GF-D8 (cell line): ENCODE results near the gene ALS2CL.
"Not testable (repeated sequence)": the region's sequence is repeated elsewhere in the genome, so short reads cannot be mapped to it uniquely, and the experiment has no call there.

Experiments
- DNase-seq: peaks from one replicate; lab custom pipeline; 2025; lab: John Stamatoyannopoulos, UW

ALS2CL gene

GRCh38 chr3:46715507-46716175 is 22.2 kb upstream of the ALS2CL start:
- no peak for DNase-seq

- no peak for DNase-seq
Measured at GRCh38 chr3:46714728-46715506, 21.4 kb upstream of the ALS2CL start.

DNA sequence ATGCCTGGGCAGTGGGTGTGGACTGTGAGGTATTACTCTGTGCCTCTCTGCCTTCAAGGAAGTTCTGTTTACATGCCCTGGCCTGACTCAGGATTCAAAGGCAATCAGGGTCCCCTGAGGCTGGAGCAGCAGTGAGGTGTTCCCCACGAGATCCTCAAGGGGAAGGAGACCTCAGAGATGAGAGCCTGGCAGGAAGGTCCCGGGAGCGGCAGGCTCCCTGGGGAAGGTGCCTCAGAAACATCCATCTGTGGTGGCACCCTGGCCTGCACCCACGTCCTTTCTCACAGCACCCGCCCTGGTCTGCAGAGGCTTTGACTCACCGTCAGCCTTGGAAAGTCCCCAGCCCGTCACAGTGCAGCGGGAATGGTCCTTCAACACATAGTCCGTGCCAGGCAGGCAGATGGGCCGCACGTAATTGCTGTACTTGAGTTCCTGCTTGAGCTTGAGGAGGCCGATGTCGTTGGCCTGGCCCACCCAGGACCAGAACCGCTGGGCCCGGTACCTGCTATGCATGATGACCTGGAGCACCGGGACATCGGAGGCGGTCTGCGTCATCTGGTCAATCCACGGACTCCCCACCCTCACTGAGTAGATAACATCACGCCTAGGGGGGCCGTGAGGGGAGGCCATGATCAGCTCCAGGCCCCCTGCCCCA is 20.5 kb upstream of the ALS2CL start:
- no peak for DNase-seq

- no peak for DNase-seq
Measured at GRCh38 chr3:46713050-46713897, 19.8 kb upstream of the ALS2CL start.

DNA sequence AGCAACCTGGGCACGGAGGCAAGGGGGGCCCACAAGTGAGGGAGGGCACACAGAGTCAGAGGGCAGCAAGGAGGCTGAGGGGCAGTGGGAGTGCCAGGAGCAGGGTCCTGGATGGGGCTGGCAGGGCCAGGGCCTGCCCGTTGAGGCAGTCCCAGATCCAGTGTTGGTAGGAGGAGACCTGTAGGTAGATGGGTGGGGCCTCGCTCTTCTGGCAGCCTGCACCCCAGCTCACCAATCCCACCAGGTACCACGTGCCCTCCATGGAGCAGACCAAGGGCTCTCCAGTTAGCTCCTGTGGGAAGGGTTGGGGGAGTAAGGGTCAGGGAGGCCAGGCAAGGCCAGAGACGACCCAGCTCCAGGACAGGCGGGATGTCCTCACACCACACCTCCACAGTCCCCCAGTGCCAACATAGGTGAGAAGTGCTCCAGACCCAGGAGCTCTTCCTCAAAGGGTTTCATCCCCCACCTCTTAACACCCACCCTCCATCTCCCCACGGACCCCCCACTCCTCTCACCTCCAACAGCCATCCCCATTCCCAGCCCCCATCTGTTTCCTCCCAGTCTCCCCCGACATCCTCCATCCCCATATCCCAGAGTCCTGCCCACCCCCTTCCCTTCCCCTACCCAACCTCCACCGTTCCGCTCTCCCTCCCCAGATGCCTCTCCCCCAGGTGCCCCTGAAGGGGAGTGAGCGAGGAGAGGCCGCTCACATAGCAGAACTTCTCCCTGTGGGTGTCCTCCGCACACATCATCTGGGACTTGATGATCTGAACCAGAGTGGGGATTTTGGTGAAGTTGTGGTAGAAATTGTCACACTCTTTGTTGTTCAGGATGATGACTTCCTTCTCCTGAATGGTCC is 18.9 kb upstream of the ALS2CL start:
- no peak for DNase-seq

DNA sequence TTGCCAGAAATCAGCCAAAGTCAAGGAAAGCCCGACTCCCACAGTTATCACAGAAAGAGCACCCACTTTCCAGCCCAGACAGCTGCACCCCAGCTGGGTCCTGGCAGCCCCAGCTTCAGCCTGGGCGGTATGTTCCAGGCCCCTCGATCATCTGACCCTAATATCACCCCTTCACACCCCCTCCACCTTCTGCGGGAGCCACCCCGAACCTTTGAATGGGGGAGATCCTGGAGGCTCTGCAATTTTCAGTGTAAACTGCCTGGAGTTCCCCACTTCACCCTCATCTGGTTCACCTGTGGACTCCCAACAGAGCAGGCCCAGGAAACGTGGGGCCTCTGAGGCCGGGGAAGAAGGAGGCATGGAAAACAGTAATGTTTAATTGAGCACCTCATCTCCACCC is 18.3 kb upstream of the ALS2CL start:
- DNase-seq: no peak

DNA sequence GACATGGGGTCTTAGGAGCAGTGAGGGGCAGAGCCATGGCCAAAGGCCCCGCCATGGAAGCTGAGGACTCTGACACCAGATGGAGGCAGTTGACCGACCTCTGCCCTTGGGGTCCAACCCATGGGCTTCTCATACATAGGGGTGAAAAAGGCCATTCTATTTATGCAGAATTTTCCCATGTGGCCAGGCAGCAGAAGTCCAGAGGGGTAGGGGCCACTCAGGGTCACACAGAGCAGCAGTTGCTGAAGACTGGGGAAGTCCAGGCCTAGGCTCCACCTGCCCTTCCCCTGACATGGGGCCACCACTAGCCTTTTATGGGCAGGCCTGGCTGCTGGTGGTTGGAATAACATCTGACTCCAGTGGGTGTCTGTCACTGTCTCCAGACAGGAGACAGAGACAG is 17.8 kb upstream of the ALS2CL start:
- no peak for DNase-seq

DNA sequence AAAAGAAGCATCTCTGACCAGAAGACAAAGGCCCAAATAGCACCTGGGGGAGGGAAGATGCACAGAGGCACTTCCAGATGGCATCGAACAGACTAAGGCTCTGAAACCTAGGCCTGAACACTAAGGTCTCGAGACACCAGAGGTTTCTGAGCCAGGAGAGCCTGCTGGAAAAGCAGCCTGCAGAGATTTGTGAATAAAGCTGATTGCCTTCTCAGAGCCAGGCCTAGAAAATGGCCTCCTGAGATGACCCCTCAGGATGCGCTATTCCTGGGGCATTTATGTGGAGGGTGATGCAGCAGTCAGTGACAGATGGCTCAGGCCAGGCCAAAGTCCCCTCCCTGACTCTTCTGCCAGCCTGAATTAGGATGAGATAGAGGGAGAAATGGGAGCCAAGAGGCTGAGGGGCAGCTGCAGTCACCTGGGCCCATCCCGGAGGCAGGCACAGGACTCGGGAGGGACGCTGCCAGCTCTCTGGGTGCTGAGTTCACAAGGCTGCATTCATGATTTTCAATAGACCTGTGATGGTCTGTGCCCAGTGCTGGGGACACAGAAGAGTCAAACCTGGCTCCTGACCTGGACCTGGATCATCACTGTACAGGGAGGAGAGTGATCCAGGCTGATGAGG is 17.3 kb upstream of the ALS2CL start:
- DNase-seq: no peak

DNA sequence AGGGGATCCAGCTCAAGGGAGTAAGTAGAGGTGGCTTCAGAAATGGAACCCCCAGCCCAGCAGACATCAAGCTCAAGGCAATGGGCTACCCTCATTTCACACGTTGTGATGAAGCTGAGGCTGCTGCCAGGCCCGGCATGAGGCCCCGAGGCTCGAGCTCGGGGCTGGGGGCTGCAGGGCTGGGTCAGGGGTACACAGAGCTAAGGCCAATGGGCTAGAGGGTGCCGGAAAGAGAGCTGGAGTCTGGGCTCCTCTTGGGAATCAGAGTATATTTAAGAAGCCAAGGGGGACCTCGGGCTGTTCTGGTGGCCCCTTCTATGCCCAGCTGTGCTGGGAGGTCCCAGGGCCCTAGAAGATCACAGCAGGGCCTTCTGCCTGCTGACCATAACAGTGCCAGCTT is 16.8 kb upstream of the ALS2CL start:
- no peak for DNase-seq

DNA sequence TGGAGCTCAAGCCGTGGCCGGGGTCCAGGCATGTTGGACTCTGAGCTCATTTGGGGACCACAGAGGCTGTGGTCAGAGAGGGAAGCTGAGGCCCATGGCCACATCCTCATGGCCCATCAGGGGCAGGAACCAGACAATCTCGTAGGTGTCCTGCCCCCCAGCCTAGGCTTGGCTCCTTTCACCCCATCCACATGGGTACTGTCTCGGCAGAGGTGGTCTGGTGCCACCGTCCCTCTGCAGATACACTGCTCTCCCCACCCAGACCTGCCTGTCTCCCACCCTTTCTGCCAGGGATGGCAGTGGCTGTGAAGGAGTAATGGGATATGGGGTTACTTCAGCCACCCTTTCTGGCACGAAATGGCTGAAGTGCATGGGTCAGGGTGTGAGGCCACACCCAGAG is 16.2 kb upstream of the ALS2CL start:
- no peak for DNase-seq

DNA sequence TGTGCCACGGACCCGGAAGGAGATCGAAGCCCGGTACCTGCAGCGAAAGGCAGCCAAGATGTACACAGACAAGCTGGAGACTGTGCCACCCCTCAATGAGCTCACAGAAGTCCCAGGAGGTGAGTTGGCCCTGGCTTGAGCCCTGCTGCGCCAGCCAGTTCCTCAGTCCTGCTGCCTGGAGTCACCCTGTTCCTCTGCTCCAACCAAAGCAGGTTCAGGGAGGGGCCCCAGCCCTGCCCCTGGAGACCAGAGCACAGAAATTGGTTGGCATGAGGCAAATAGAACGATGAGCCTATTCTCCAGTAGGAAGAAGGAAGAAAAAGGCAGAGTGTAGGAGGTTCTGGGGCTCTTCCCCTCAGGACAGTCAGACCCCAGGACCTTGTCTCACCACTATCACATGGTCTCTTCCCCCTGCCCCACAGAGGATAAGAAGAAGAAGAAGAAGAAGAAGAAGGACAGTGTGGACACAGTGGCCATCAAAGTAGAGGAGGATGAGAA is 15.7 kb upstream of the ALS2CL start:
- DNase-seq: no peak

DNA sequence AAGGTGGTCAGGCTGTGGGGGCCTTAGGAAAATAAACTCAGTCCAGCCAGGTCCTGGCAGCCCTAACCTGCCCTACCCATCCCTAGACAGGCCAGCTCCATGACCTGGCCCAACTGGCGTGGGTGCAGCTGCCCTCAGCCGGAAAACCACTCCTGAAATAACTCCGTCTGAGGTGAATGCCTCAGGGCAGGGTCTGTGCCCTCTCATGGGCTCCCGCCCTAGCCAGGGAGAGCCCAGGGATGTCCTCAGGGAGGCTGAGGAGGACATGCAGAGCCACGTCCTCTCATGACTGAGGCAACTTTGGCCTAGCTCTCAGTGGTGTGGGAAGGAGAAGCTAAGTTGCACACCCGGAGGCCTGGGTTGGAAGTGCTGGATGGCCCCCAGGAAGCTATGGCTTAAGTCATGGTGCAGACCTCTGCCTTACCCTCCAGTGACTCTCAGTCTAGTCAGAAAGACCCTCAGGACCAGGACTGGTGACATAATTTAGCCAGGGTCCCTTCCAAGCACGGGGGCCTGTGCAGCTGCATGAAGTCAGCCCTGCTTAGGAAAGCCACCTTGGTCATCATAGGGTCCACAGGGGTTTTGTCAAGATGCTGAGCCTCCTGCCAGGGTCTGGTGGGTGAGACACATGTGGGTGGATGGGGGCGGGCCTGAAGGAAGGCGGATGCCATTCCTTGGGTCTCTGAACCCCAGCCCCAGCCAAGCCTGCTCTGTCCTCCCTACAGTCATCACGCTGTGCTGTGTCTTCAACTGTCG is 15.1 kb upstream of the ALS2CL start:
- no peak for DNase-seq

DNA sequence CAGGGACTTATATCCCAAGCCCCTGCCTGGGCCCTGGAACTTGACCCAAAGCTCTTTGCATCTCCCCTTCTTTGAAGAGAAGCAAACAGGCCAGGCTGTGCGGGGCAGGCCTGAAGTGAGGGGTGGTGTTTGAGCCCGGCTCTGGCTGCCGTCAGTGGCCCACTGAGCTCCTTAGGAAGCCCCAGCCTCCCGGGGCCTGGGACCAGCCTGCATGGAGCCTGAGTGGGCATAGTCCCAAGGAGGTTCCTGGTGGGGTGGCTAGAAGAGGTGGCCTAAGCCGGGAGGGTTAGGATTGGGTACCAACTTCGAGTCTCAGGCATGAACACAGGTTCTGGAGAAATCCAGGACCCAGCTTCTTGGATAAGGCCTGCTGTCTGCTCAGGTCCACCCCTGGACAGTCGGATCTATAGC is 14.1 kb upstream of the ALS2CL start:
- DNase-seq: no peak

GRCh38 chr3:46706771-46707582 is 13.5 kb upstream of the ALS2CL start:
- DNase-seq: no peak

DNA sequence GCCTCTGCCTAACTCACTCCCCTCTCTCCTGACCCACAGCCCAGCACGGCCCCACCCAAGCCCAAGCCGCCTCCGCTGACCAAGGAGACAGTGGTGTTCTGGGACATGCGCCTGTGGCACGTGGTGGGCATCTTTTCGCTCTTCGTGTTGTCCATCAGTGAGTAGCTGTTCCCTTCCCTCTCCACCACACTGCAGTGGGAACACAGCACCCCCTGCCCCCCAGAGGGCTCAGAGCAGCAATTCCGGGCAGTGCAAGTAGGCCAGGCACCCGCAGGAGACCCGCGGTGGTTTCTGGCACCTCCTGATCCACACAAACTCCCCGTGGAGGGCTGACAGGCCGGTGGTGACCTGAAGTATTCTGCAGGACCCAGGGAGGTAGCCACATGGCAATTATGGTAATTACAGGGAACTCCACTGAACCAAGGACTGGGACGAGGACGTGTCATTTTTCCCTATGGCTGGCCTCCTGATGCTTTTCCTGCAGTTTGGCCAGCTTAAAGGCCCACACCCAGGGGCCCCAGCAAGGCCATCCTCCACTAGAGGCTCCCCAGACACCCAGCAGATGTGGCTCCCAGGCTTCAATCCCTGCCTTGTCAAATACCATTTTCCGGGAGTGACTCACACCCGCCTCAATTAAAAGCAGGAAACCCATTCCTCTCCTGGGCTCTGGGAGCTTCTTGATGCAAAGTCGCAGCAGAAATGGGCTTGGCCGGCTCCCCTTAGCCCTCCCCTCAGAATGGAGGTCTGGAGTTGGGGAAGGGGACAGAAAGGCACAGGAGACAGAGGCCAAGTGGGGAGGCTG is 12.5 kb upstream of the ALS2CL start:
- no peak for DNase-seq

- DNase-seq: no peak
Measured at GRCh38 chr3:46705022-46705530, 11.6 kb upstream of the ALS2CL start.

- DNase-seq: not testable (repeated sequence)
Measured at GRCh38 chr3:46704346-46704745, 10.9 kb upstream of the ALS2CL start.

GRCh38 chr3:46703013-46703520 is 9.6 kb upstream of the ALS2CL start:
- no peak for DNase-seq
